Rectal smooth muscle tissue (tissue), 1 donor: ENCODE data around the gene COL25A1.
"Not testable (repeated sequence)": the region's sequence is repeated elsewhere in the genome, so short reads cannot be mapped to it uniquely, and the experiment has no call there.

Experiments
- H3K27ac ChIP-seq: one replicate; pipeline ENCODE4 v1.7.0; 2013; ENCODE audit warnings: low read depth, low read length, inconsistent platforms
- H3K27me3 ChIP-seq: one replicate; pipeline ENCODE4 v1.7.0; 2013; ENCODE audit warnings: low read length; ENCODE audit not compliant: control insufficient read depth, insufficient read depth
- H3K36me3 ChIP-seq: one replicate; pipeline ENCODE4 v1.7.0; 2013; ENCODE audit warnings: low read length; ENCODE audit not compliant: control insufficient read depth, insufficient read depth
- H3K4me1 ChIP-seq: one replicate; pipeline ENCODE4 v1.7.0; 2013; ENCODE audit warnings: low read length; ENCODE audit not compliant: control insufficient read depth, insufficient read depth
- H3K4me3 ChIP-seq: one replicate; pipeline ENCODE4 v1.7.0; 2013; ENCODE audit warnings: low read length
- H3K9ac ChIP-seq: one replicate; pipeline ENCODE4 v1.7.0; 2013; ENCODE audit warnings: low read length

Gene COL25A1

DNA sequence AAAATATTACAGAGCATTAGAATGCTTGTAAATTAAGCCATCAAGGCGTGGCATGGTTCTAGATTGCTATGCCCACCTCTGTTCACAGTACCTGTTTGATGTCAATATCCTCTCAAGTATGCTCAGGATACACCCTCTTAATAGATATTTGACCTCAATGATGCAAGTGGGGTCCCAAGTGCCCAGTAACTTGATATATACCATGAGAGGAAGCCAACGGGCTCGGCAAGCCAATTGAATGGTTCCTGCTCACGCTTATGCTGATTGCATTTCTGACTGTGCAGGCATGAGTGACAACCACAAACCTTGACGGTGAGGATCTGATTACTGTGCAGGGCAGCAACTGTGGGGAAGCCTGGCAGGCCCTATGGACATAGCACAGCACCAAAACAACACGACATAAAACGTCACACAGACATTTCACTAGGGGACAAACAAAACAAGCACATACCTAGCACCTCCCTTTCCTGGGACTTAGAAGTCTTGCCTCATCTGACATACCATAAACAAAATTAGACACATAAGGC is 360.5 kb downstream of the COL25A1 start:
- no peak overlapping the region for H3K27ac ChIP-seq
- H3K9ac ChIP-seq = no peak overlapping the region
- no peak overlapping the region for H3K4me3 ChIP-seq
- H3K36me3 ChIP-seq = no peaks in the 10 kb centered on the region
- no peaks in the 10 kb centered on the region for H3K4me1 ChIP-seq
- no peaks in the 10 kb centered on the region for H3K27me3 ChIP-seq

GRCh38 chr4:108940634-108941033 is 361.8 kb downstream of the COL25A1 start:
- Histone ChIP-seq H3K4me1 (no peaks in the 10 kb centered on the region), H3K4me3 (no peak overlapping the region), H3K27ac (no peak overlapping the region), H3K27me3 (no peaks in the 10 kb centered on the region), H3K36me3 (no peaks in the 10 kb centered on the region), H3K9ac (no peak overlapping the region)

DNA sequence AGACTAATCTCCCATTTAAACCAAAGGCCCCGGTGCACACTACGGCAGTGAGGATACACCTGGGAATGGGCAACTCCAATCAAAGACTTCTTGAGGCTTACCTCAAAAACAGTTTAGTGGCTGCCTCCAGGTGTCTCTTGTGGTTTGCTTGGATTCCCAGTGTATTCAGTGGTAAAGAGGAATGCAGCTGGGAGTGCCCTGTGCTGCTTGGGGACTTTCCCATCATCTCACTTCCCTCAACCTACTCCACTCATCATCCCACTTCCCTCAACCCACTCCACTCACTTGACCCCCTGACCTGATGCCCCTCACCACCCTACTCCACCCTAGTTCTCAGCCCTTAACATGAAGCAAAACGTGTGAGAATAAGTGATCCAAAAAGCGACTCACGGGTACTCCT is 362.3 kb downstream of the COL25A1 start:
- no peaks in the 10 kb centered on the region for H3K4me1 ChIP-seq
- no peaks in the 10 kb centered on the region for H3K36me3 ChIP-seq
- no peaks in the 10 kb centered on the region for H3K27me3 ChIP-seq
- no peak overlapping the region for H3K9ac ChIP-seq
- H3K4me3 ChIP-seq = no peak overlapping the region
- no peak overlapping the region for H3K27ac ChIP-seq

DNA sequence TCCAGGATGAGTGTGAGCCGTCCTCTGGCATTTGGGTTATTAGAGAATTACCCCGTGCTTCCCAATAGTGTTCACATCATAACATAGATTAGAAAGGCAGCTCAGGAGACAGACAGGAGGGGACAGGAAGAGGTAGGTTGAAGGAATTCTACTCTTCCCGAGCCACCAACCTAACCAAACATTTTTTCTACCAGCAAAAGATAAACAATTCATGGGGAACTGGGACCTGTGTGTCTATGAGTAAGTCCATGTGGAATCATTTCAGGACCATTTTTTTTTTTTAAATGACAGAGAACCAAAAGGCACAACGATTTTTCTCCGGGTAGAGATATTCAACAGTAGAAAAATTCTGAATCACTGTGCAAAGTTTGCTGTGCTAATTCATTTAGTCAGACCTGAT is 365.4 kb downstream of the COL25A1 start:
- H3K4me3 ChIP-seq = no peak overlapping the region
- H3K27ac ChIP-seq = no peak overlapping the region
- H3K27me3 ChIP-seq = no peaks in the 10 kb centered on the region
- no peak overlapping the region for H3K9ac ChIP-seq
- no peaks in the 10 kb centered on the region for H3K4me1 ChIP-seq
- no peaks in the 10 kb centered on the region for H3K36me3 ChIP-seq

GRCh38 chr4:108933925-108934324 is 368.5 kb downstream of the COL25A1 start:
- H3K36me3 ChIP-seq, H3K27me3 ChIP-seq, H3K27ac ChIP-seq, H3K9ac ChIP-seq, H3K4me1 ChIP-seq, H3K4me3 ChIP-seq: not testable (repeated sequence)

- no peaks in the 10 kb centered on the region for H3K27me3 ChIP-seq
- no peak overlapping the region for H3K27ac ChIP-seq
- H3K36me3 ChIP-seq = no peaks in the 10 kb centered on the region
- H3K9ac ChIP-seq = no peak overlapping the region
- no peaks in the 10 kb centered on the region for H3K4me1 ChIP-seq
- H3K4me3 ChIP-seq = no peak overlapping the region
These were observed 369.4 kb downstream of the COL25A1 start for GRCh38 chr4:108933046-108933445.

DNA sequence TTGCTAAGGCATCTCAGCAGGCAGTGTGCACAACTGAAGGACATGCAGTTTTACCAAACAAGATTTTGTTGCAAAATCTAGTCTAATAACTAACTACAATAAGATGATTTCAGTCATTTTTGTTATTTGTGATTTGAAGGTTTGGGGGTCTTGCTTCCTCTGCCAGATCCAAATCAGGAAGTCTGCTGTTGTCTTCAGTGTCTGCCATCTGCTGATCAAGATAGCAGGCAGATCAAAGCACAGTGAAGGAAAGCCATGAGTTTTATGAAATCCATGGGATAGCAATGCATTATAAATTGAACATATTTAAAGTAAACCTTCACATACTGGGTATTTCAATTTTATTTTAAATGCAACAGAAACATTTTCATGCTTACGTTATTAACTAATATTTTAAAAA is 370.5 kb downstream of the COL25A1 start:
- H3K27ac ChIP-seq = no peak overlapping the region
- no peaks in the 10 kb centered on the region for H3K36me3 ChIP-seq
- no peaks in the 10 kb centered on the region for H3K4me1 ChIP-seq
- no peaks in the 10 kb centered on the region for H3K27me3 ChIP-seq
- no peak overlapping the region for H3K9ac ChIP-seq
- no peak overlapping the region for H3K4me3 ChIP-seq

GRCh38 chr4:108930186-108930585 is 372.3 kb downstream of the COL25A1 start:
- H3K27ac ChIP-seq = no peak overlapping the region
- H3K36me3 ChIP-seq = no peaks in the 10 kb centered on the region
- no peaks in the 10 kb centered on the region for H3K4me1 ChIP-seq
- H3K4me3 ChIP-seq = no peak overlapping the region
- H3K9ac ChIP-seq = no peak overlapping the region
- H3K27me3 ChIP-seq = no peaks in the 10 kb centered on the region

- Histone ChIP-seq H3K36me3 (no peaks in the 10 kb centered on the region), H3K27ac (no peak overlapping the region), H3K4me3 (no peak overlapping the region), H3K4me1 (no peaks in the 10 kb centered on the region), H3K27me3 (no peaks in the 10 kb centered on the region), H3K9ac (no peak overlapping the region)
These were observed 375.7 kb downstream of the COL25A1 start for GRCh38 chr4:108926781-108927180.

DNA sequence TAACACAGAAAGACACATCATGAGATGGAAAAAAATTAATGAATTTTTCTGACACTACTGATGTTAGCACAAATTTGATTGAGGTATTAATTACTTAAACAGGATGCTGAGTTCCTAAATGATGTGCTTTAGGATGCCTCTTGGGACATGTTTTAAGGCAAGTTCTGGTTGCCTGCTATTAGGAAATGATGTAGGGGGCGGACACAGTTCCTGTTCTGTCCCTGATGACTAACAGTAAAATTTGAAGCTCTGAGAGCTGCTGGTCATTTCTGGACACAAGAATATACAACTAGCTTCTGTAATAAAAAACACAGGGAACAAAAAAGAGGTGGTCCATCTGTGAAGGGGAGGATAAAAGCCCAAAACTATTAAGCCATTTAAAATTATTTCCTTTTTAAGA is 376.4 kb downstream of the COL25A1 start:
- Histone ChIP-seq H3K27me3 (no peaks in the 10 kb centered on the region), H3K4me3 (no peak overlapping the region), H3K4me1 (no peaks in the 10 kb centered on the region), H3K36me3 (no peaks in the 10 kb centered on the region), H3K27ac (no peak overlapping the region), H3K9ac (no peak overlapping the region)

GRCh38 chr4:108922191-108922590 is 380.3 kb downstream of the COL25A1 start:
- no peaks in the 10 kb centered on the region for H3K27me3 ChIP-seq
- H3K27ac ChIP-seq = no peak overlapping the region
- no peak overlapping the region for H3K4me3 ChIP-seq
- no peaks in the 10 kb centered on the region for H3K4me1 ChIP-seq
- H3K36me3 ChIP-seq = no peaks in the 10 kb centered on the region
- no peak overlapping the region for H3K9ac ChIP-seq

DNA sequence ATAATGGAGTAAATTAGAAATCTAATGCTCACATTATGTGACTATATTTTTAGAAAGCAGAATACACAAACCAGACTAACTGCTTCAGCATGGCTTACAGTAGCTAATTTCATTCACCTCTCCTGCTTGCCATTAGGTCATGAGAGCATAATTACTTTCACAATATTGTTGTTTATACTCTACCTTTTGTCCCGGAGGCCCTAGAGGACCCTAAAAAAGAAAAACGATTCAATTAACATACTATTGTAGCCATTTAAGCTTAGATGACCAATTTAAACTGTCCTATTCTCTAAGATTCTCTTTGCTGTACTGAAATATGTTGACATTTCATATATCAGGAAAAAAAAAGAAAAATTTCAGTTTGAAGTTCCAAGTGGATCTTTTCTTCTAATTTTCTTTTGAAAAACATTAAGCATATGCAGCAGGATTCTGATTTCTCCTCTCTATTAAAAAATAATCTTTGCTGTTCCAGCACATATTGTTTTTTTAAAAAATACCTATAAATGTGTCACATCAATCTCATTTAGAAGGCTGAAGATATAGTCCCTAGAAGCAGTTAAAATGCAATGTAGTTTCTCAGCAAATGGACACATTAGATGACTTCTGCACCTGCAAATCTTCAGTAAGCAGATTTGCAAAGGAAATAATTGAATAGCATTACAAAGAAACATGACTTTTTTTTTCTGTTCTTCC is 381.9 kb downstream of the COL25A1 start:
- Histone ChIP-seq H3K36me3 (no peaks in the 10 kb centered on the region), H3K4me3 (no peak overlapping the region), H3K27ac (no peak overlapping the region), H3K4me1 (no peaks in the 10 kb centered on the region), H3K9ac (no peak overlapping the region), H3K27me3 (no peaks in the 10 kb centered on the region)

GRCh38 chr4:108919226-108919893 is 383.1 kb downstream of the COL25A1 start:
- H3K27ac ChIP-seq = no peak overlapping the region
- H3K4me3 ChIP-seq = no peak overlapping the region

More at GRCh38 chr4:108919226-108919893, 383.1 kb downstream of the COL25A1 start:
- H3K4me1 ChIP-seq = no peaks in the 10 kb centered on the region
- no peak overlapping the region for H3K9ac ChIP-seq
- no peaks in the 10 kb centered on the region for H3K36me3 ChIP-seq
- H3K27me3 ChIP-seq = no peaks in the 10 kb centered on the region
